ENCODE measurements around the gene GJA10. TPM values are rescaled to one million over a fixed set of nuclear protein-coding genes. Genes with fewer than 3 reads are reported as not detected.

GJA10 gene
- polyA plus RNA-seq, 4 donors, result not detected

- Histone ChIP-seq H3K4me3 (ENCODE audit: low read depth in 1 of 3, low read length in 3 of 3) (no peak overlapping the region), H3K27ac (ENCODE audit: low read depth in 1 of 3, low read length in 2 of 3) (no peak overlapping the region), H3K27me3 (ENCODE audit: control insufficient read depth in 3 of 3, insufficient read depth in 3 of 3, low read length in 3 of 3) (no peaks in the 10 kb centered on the region), H3K4me1 (ENCODE audit: control insufficient read depth in 3 of 3, insufficient read depth in 2 of 3, low read depth in 1 of 3, low read length in 2 of 3) (no peaks in the 10 kb centered on the region), H3K9me3 (ENCODE audit: control insufficient read depth in 2 of 2, insufficient read depth in 1 of 2, low read depth in 1 of 2, low read length in 1 of 2) (no peaks in the 10 kb centered on the region), H3K36me3 (ENCODE audit: control insufficient read depth in 3 of 3, insufficient read depth in 2 of 3, low read depth in 1 of 3, low read length in 3 of 3) (no peaks in the 10 kb centered on the region)
- DNase-seq, result no peak
- 61 to 64% (median 64%) methylated on average over 5 of the region's 5 CpGs for WGBS, 3 donors
- no peak for FAIRE-seq
These were observed 30.0 kb downstream of the GJA10 start for GRCh38 chr6:89924231-89924630.

GRCh38 chr6:89925826-89926225 lies 31.6 kb downstream of the GJA10 start:
- WGBS, 3 donors, result 69 to 79% (median 72%) methylated on average over 2 of the region's 2 CpGs
- Histone ChIP-seq H3K27ac (ENCODE audit: low read depth in 1 of 3, low read length in 2 of 3) (no peak overlapping the region), H3K4me1 (ENCODE audit: control insufficient read depth in 3 of 3, insufficient read depth in 2 of 3, low read depth in 1 of 3, low read length in 2 of 3) (no peaks in the 10 kb centered on the region), H3K36me3 (ENCODE audit: control insufficient read depth in 3 of 3, insufficient read depth in 2 of 3, low read depth in 1 of 3, low read length in 3 of 3) (peaks cover 0 to 2% (median 0%) of the 10 kb centered on the region in 3 donors), H3K27me3 (ENCODE audit: control insufficient read depth in 3 of 3, insufficient read depth in 3 of 3, low read length in 3 of 3) (peaks cover 0 to 2% (median 0%) of the 10 kb centered on the region in 3 donors), H3K9me3 (ENCODE audit: control insufficient read depth in 2 of 2, insufficient read depth in 1 of 2, low read depth in 1 of 2, low read length in 1 of 2) (no peaks in the 10 kb centered on the region), H3K4me3 (ENCODE audit: low read depth in 1 of 3, low read length in 3 of 3) (no peak overlapping the region)
- FAIRE-seq (no peak), DNase-seq (no peak)

GRCh38 chr6:89927264-89927663 lies 33.0 kb downstream of the GJA10 start:
- Histone ChIP-seq H3K27ac (ENCODE audit: low read depth in 1 of 3, low read length in 2 of 3) (no peak overlapping the region), H3K9me3 (ENCODE audit: control insufficient read depth in 2 of 2, insufficient read depth in 1 of 2, low read depth in 1 of 2, low read length in 1 of 2) (no peaks in the 10 kb centered on the region), H3K4me3 (ENCODE audit: low read depth in 1 of 3, low read length in 3 of 3) (no peak overlapping the region), H3K4me1 (ENCODE audit: control insufficient read depth in 3 of 3, insufficient read depth in 2 of 3, low read depth in 1 of 3, low read length in 2 of 3) (no peaks in the 10 kb centered on the region), H3K27me3 (ENCODE audit: control insufficient read depth in 3 of 3, insufficient read depth in 3 of 3, low read length in 3 of 3) (peaks cover 0 to 2% (median 0%) of the 10 kb centered on the region in 3 donors), H3K36me3 (ENCODE audit: control insufficient read depth in 3 of 3, insufficient read depth in 2 of 3, low read depth in 1 of 3, low read length in 3 of 3) (peaks cover 0 to 3% (median 0%) of the 10 kb centered on the region in 3 donors)
- no peak for FAIRE-seq
- DNase-seq, result no peak
- 91 to 96% (median 91%) methylated on average over 5 of the region's 5 CpGs for whole genome bisulfite sequencing, 3 donors

GRCh38 chr6:89927791-89928550 lies 33.7 kb downstream of the GJA10 start:
- Histone ChIP-seq H3K27me3 (ENCODE audit: control insufficient read depth in 3 of 3, insufficient read depth in 3 of 3, low read length in 3 of 3) (peaks cover 0 to 2% (median 0%) of the 10 kb centered on the region in 3 donors), H3K9me3 (ENCODE audit: control insufficient read depth in 2 of 2, insufficient read depth in 1 of 2, low read depth in 1 of 2, low read length in 1 of 2) (no peaks in the 10 kb centered on the region), H3K4me3 (ENCODE audit: low read depth in 1 of 3, low read length in 3 of 3) (no peak overlapping the region), H3K27ac (ENCODE audit: low read depth in 1 of 3, low read length in 2 of 3) (no peak overlapping the region), H3K36me3 (ENCODE audit: control insufficient read depth in 3 of 3, insufficient read depth in 2 of 3, low read depth in 1 of 3, low read length in 3 of 3) (peaks cover 0 to 6% (median 0%) of the 10 kb centered on the region in 3 donors), H3K4me1 (ENCODE audit: control insufficient read depth in 3 of 3, insufficient read depth in 2 of 3, low read depth in 1 of 3, low read length in 2 of 3) (no peaks in the 10 kb centered on the region)
- FAIRE-seq, result no peak
- 60 to 75% (median 69%) methylated on average over 6 of the region's 6 CpGs for WGBS, 3 donors
- no peak for DNase-seq

- Histone ChIP-seq H3K9me3 (ENCODE audit: control insufficient read depth in 2 of 2, insufficient read depth in 1 of 2, low read depth in 1 of 2, low read length in 1 of 2) (no peaks in the 10 kb centered on the region), H3K27ac (ENCODE audit: low read depth in 1 of 3, low read length in 2 of 3) (no peak overlapping the region), H3K27me3 (ENCODE audit: control insufficient read depth in 3 of 3, insufficient read depth in 3 of 3, low read length in 3 of 3) (peaks cover 0 to 2% (median 0%) of the 10 kb centered on the region in 3 donors), H3K36me3 (ENCODE audit: control insufficient read depth in 3 of 3, insufficient read depth in 2 of 3, low read depth in 1 of 3, low read length in 3 of 3) (peaks cover 0 to 6% (median 0%) of the 10 kb centered on the region in 3 donors), H3K4me3 (ENCODE audit: low read depth in 1 of 3, low read length in 3 of 3) (no peak overlapping the region), H3K4me1 (ENCODE audit: control insufficient read depth in 3 of 3, insufficient read depth in 2 of 3, low read depth in 1 of 3, low read length in 2 of 3) (no peaks in the 10 kb centered on the region)
- 61 to 73% (median 64%) methylated on average over 6 of the region's 6 CpGs for WGBS, 3 donors
- FAIRE-seq (no peak), DNase-seq (no peak)
These were observed 34.3 kb downstream of the GJA10 start for GRCh38 chr6:89928604-89929003.

- 87 to 92% (median 90%) methylated on average over 5 of the region's 5 CpGs for WGBS, 3 donors
- no peak for FAIRE-seq
These were observed 36.5 kb downstream of the GJA10 start for GRCh38 chr6:89930789-89931188.

GRCh38 chr6:89932245-89932802 lies 38.1 kb downstream of the GJA10 start:
- no peaks in the 10 kb centered on the region for H3K9me3 ChIP-seq (ENCODE audit: control insufficient read depth in 2 of 2, insufficient read depth in 1 of 2, low read depth in 1 of 2, low read length in 1 of 2)
- no peak overlapping the region for H3K4me3 ChIP-seq (ENCODE audit: low read depth in 1 of 3, low read length in 3 of 3)
- FAIRE-seq, result no peak
- H3K4me1 ChIP-seq (ENCODE audit: control insufficient read depth in 3 of 3, insufficient read depth in 2 of 3, low read depth in 1 of 3, low read length in 2 of 3), result no peaks in the 10 kb centered on the region
- no peak overlapping the region for H3K27ac ChIP-seq (ENCODE audit: low read depth in 1 of 3, low read length in 2 of 3)
- peaks cover 0 to 6% (median 0%) of the 10 kb centered on the region in 3 donors for H3K36me3 ChIP-seq (ENCODE audit: control insufficient read depth in 3 of 3, insufficient read depth in 2 of 3, low read depth in 1 of 3, low read length in 3 of 3)
- no peak for DNase-seq
- peaks cover 0 to 2% (median 0%) of the 10 kb centered on the region in 3 donors for H3K27me3 ChIP-seq (ENCODE audit: control insufficient read depth in 3 of 3, insufficient read depth in 3 of 3, low read length in 3 of 3)
- WGBS, 3 donors, result 82 to 91% (median 82%) methylated on average over 22 of the region's 22 CpGs

More at GRCh38 chr6:89930789-89931188, 36.5 kb downstream of the GJA10 start:
- DNase-seq, result no peak
- H3K36me3 ChIP-seq (ENCODE audit: control insufficient read depth in 3 of 3, insufficient read depth in 2 of 3, low read depth in 1 of 3, low read length in 3 of 3), result peaks cover 0 to 6% (median 0%) of the 10 kb centered on the region in 3 donors
- peaks cover 0 to 2% (median 0%) of the 10 kb centered on the region in 3 donors for H3K27me3 ChIP-seq (ENCODE audit: control insufficient read depth in 3 of 3, insufficient read depth in 3 of 3, low read length in 3 of 3)
- H3K4me3 ChIP-seq (ENCODE audit: low read depth in 1 of 3, low read length in 3 of 3), result no peak overlapping the region
- no peaks in the 10 kb centered on the region for H3K9me3 ChIP-seq (ENCODE audit: control insufficient read depth in 2 of 2, insufficient read depth in 1 of 2, low read depth in 1 of 2, low read length in 1 of 2)
- no peak overlapping the region for H3K27ac ChIP-seq (ENCODE audit: low read depth in 1 of 3, low read length in 2 of 3)
- no peaks in the 10 kb centered on the region for H3K4me1 ChIP-seq (ENCODE audit: control insufficient read depth in 3 of 3, insufficient read depth in 2 of 3, low read depth in 1 of 3, low read length in 2 of 3)

GRCh38 chr6:89934685-89935366 lies 40.6 kb downstream of the GJA10 start:
- Histone ChIP-seq H3K27me3 (ENCODE audit: control insufficient read depth in 3 of 3, insufficient read depth in 3 of 3, low read length in 3 of 3) (peaks cover 0 to 2% (median 0%) of the 10 kb centered on the region in 3 donors), H3K27ac (ENCODE audit: low read depth in 1 of 3, low read length in 2 of 3) (no peak overlapping the region), H3K4me1 (ENCODE audit: control insufficient read depth in 3 of 3, insufficient read depth in 2 of 3, low read depth in 1 of 3, low read length in 2 of 3) (no peaks in the 10 kb centered on the region), H3K4me3 (ENCODE audit: low read depth in 1 of 3, low read length in 3 of 3) (no peak overlapping the region), H3K36me3 (ENCODE audit: control insufficient read depth in 3 of 3, insufficient read depth in 2 of 3, low read depth in 1 of 3, low read length in 3 of 3) (peaks cover 0 to 6% (median 0%) of the 10 kb centered on the region in 3 donors), H3K9me3 (ENCODE audit: control insufficient read depth in 2 of 2, insufficient read depth in 1 of 2, low read depth in 1 of 2, low read length in 1 of 2) (no peaks in the 10 kb centered on the region)
- FAIRE-seq (no peak), DNase-seq (no peak)
- 91 to 93% (median 91%) methylated on average over 19 of the region's 19 CpGs for WGBS, 3 donors

Data from small intestine (tissue), 7 donors.